ENCODE measurements around the gene TMEM72.

Gene TMEM72

DNA sequence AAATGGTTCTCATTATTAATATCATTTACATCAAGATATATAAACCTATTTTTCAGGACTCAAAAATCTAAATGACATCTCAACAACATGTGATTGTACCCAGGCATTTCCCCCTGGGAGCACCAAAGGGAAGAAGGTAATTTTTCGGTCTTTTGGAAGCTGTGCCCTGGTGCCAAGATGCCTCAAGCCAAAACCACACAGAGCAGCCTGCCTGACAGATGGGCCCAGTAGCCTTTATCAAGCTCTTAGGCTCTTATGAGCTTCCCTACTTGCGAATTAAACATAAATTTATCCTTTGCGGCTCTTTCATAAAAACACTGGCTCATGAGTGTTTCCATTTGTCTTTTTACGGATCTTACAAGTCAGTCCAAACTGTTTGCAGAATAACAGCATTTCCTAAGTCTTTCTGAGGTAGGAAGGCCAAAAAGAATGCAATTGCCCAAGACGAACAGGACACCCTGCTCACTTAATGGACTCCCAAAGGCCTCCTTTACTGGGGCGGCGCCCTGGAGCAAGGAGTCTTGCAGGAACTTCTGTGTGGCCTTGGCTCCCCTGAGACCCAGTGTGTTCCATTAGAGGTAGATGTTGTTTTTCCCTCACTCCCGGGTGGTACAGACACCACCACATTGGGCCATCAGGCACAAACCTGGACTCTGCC is 44.4 kb downstream of the TMEM72 start:
- no peak for DNase-seq (ENCODE audit: low spot score)

DNA sequence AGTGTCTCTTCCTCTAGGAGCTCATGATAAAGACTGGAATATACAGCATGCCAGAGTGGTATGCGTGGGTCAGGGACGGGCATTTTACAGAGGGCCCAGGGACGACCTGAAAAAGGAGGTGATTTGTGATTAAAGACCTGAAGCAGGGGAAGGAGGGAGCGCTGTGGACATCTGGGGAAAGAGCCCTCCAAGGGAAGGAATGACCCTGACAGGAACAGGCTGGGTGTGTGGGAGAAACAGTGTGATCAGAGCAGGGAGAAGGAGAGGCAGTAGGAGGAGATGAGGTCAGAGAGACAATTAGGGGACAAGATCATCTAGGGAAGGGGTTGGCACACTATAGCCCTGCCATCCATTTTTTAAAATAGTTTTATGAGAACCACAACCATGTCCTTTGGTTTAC is 45.1 kb downstream of the TMEM72 start:
- DNase-seq (ENCODE audit: low spot score), result no peak

DNA sequence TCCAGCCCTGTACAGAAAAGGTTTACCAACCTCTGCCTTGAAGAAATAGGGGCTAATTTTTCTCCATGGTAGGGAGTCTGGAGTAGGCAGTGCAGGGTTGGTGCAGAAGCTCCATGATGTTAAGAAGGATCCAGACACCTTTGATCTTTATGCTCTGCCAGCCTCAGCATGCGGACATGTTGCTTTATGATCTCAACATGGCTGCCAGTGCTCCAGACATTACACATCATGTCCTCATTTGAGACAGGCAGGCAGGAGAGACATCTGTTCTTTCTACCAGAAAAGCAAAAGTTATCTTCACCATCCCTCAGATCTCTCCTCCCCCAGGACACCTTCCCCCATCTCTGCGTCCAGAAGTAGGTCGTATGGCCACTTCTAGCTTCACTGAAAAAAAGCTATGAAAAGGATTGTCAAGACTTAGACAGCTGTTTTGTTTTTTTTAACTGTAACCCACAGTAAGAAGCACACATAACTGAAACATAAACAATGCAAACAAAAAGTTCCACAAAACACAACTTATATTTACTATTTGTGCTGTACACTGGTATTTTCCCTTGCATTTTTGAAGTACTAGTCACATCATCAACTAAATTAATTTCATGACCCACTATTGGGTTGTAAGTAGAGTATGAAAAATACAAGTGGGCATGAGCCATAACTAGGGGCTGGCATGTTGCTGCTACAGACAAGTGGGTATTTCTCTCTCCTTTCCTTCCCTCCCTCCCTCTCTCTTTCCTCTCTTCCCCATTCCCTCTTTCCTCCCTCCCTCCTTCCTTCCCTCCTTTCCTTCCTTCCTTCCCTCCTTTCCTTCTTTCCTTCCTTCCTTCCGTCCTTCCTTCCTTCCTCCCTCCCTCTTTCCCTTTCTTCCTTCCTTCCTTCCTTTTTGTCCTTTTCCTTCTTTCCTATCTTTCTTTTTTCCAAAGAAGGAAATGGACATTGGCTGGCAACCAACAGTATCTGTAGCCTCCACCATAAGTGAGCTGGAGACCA is 45.9 kb downstream of the TMEM72 start:
- DNase-seq (ENCODE audit: low spot score), result no peak

DNA sequence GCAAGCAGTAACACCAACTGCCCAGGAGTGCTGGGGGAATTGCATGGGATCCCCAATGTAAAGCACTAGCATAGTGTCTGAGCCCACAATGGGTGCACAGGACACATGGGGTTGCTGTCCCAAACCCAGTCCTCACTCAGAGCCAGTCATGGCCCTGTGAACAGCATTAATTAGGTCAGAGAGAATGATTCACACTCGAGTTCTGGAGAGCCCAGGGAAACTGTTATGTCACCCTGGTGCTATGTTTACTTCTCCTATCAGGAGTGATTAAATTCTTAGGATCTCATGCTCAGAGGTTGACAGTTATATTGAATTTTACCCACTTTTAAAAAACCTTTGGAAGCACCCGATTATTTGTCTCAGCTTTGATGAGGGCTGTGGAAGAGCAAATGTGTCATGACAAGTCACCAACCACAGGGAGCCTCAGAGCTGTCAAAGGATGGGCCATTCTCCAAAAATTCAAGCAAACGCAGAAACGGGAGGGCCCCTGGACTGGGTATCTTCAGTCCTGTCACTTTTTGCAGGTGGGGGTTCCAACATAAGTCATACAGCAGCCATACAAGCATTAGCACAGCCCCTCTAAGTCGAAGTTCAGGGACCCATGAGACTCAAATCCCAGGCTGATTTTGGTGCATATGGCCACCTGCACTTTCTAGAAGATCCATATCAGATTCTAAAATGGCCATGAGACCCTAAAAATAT is 47.2 kb downstream of the TMEM72 start:
- no peak for DNase-seq (ENCODE audit: low spot score)

DNA sequence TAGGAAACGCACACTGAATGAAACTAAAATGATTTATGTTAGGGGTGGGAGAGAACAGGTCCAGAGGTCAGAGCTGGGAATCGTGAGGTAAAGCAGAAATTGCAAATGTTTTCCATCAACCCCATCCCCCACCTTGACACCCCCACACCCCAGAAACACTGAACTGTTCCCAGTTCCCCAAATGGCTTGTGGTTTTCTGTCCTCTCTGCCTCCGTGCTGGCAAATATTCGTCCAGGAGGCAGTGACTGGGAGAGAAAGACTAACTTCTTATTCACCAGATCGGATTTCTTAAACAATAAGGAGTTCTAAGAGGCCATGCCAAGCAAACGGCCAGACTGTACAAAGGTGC is 47.7 kb downstream of the TMEM72 start:
- no peak for DNase-seq (ENCODE audit: low spot score)

DNA sequence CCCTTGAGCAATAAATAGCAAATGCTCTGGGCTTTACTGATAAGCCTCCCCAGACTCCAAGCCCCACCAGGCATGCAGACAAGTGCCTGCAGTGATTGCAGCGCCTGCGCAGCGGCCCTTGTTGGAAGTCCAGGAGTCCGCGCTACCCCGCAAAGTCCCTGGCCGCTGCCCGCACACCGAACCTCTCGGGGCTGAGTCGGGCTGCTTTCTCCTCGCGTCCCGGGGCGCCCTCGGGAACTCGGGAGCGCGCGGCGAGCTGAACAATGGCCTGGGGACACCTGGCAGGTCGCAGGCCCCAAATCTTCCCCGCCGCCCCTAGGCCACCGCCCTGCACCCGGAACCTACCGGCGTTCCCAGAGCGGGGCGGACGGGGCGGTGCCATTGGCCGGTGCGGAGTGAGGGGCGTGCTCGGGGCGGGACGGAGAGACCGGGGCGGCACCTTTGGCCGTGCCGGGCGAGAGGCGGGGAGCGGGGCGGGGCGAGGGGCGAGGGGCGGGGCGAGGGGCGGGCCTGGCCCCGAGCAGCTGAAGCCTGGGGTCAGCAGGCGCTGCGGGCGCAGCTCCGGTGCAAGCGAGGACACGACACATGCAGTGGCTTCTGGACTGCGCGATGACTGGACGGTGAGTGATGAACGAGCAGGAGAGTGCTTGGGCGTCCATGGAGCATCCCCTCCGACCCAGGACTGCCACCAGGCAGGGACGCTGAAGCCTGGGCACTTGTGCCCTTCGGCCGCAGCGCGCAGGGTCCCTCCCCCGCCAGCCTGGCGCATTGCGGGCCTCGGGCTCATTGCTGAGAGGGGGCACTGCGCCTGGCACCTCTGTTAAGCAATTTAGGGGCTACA is 48.3 kb downstream of the TMEM72 start, which contains the start of gene RASSF4:
Gene RASSF4 (plus strand): TSS at position 556 of the 841 bp plus-strand sequence. CDS start 10,401 bp downstream, outside the sequence.
- DNase-seq (ENCODE audit: low spot score), result peak; percentile 99

DNA sequence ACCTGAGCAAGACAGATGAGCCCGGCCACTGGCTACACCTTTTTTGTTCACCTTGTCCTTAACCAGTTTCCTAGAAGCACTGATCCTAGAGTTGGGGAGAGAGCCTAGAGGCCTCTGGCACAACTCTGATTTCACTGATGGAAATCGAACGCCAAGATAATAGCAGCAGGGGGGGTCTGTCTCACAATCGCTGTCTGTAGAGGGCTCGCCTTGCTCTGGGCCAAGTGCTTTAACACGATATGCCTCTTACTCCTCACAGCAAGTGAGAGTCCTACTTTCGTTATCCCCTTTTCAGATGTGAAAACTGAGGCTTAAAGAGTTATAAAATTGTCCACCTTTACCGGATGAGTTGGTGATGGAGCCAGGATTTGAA is 48.9 kb downstream of the TMEM72 start:
- DNase-seq (ENCODE audit: low spot score), result no peak

DNA sequence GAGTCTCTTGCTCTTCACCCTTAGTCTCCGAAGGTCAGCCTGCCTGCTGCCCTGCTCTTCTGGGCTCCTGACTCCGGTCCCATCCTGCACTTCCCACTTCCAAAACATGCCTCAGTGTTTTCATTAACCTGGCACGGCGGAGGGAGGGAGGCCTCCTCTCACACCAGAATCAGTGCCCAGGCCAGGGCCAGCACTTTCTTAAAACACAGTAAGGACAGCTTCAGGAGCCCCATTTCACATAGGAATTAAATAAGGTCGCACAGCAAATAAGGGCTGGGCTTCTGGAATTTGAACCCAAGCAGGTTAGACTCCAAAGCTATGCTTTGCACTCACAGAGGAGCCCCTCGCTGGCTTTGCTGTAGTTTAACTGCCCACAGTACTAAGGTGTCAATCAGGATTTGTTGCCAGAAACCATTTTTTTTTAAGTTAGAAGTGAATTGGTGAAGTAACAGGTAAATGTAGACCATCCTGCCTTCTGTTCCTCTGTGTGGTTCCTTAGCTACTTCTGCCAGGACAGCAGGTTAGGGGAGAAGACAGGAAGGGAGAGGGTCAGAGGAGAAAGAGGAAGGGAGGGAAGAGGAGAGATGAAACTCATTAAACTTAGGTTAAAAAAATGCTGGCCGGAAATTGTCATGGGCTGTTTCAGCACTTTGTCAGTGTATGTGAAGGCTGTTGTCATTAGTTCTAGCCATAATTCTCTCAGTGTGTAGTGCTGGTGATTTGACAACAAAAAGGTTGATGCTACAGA is 49.5 kb downstream of the TMEM72 start:
- no peak for DNase-seq (ENCODE audit: low spot score)

DNA sequence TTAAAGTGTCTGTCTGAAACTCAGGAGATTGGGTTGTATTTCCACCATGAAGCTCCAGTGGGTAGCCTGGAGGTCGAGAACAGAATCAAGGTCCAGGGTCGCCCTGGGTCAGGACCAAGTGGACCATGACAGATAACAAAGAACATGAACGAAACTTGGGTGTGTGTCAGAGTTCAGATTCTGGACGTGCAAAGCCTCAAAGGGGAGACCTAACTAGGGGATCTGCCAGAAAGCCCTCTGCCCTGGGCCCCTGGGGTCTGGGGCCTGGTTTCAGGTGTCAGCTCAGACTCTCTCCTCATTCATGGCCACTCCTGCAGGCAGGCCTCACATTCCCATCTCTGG is 50.1 kb downstream of the TMEM72 start:
- DNase-seq (ENCODE audit: low spot score), result no peak

DNA sequence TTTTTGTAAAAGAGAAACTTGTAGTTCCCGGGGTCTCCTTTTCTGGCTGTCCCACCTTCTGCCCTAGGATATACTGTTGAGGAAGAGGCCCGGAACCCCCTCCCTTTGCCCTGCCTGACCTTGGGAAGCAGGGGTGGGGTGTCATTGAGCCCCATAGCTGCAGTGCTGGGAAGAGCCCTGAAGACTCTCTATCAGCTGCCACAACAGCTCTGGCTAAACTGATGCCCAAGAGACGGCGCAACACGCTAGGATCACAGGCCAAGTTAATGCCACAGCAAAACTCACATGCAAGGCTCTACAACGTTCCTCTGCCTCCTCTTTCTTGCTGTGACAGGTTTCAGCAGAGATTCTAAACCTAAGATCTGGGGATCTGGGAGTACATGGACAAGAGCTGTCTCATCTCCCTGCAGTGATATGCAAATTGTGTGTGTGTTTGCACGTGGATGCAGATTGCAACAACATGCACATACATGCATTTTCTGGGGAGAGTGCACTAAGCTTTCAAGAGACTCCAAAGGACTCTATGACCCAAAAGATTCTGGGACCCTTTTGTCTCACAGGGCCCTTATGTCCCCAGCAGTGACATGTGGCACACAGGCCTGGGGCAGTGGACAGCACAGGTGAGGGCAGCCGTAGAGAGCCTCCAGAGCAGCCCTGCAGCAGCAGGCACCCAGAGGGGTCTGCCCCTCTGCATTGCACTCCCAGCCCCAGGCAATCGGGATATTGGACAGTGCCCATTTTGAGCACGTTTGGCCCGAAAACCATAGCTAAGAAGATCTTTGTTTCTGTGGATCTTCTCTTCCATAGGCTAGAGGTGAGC is 51.0 kb downstream of the TMEM72 start:
- DNase-seq (ENCODE audit: low spot score), result no peak

DNA sequence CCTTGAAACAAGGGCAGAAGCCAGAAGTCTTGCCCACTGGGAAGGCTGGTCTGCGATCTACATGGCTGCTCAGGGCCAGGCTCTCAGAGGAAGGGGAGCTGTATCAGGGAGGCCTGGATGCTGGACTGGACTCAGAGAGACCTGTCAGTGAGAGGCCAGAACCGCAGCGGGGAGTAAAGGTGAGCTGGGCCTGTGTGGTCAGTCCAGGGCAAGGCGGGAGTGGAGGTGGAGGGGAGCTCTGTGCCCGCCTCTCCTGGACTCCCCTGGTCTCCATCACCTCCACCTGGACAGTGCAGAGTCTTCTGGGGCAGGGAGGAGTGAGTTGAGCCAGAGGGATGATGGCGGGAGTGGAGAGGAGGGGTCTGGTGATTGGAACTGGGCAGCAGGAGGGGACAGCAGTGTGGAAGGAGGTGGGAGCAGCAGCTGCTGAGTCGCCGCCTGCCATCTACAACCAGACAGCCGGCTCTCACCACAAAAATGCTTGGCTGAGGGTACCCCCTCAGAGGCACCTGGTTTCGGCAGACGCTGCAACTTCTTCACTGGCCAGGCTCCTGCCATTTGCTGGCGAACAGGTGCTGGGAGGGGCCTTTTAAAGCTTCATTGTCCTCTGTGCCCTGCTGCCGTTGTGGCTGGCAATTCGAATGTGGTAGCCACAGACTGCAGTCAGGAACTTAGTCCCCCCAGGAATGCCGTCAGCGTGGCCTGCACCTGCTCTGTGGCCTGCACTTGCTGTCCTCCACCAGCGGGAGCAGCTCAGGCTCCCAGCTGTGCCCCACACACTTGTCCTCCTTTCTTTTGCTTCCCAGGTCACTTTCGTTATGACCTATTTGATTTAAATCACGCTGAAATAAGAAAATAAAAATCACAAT is 52.0 kb downstream of the TMEM72 start:
- no peak for DNase-seq (ENCODE audit: low spot score)

DNA sequence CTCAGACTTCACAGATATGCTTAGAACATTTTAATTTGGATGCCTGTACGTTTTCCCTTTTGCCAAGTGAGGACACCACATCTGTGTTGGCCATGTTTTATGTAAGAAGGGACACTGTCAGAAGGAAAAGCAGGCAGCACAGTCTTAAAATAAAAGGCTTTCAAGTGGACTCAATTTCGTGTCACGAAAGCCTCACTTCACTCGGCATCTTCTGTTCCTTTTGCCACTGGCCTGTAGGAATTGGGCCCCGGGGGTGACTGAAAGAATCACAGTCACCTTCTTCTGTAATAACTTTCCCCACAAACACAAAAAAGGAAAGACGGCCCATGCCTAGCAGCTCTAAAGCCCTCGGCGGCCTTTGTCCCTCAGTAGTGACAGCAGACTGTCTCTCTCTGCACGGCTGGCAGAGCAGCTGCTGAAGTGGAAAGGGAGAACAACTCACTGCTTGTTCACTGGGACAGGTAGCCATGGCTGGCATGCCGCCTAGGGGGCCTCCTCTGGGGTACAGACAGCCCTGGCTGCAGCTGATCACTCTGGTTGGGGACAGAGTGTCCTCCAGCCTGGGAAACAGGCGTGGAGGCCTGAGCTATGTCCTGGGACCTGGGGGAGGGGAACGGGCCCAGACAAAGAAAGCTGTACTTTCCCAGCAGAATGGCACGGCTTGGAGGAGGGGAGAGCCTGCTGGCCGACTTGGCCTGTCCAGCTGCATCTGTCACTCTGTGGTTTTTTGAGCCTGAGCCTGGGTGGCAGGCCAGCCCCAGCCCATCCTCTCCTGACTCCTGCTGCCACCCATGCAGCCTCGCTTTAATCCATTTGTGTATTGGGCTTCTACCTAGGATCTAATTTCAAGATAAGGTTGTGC is 52.9 kb downstream of the TMEM72 start:
- no peak for DNase-seq (ENCODE audit: low spot score)

DNA sequence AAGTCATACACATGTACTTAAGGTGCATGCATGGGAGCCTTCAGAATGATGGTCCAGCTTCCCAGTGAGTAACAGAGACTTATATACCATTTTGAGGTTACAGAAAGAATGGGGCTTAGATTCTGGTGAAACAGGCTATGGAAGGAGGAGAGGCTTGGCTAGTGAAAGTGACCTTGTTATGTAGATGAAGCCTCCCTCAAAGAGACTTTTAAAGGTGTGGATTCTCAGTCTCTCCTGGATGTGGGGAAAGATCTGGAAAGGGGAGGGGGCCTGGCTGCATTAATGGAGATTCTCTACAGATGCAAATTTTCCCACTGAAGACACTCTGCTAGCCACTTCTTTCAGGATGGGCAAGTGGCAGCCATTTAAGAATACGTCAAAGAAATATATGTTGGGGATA is 54.0 kb downstream of the TMEM72 start:
- no peak for DNase-seq (ENCODE audit: low spot score)

DNA sequence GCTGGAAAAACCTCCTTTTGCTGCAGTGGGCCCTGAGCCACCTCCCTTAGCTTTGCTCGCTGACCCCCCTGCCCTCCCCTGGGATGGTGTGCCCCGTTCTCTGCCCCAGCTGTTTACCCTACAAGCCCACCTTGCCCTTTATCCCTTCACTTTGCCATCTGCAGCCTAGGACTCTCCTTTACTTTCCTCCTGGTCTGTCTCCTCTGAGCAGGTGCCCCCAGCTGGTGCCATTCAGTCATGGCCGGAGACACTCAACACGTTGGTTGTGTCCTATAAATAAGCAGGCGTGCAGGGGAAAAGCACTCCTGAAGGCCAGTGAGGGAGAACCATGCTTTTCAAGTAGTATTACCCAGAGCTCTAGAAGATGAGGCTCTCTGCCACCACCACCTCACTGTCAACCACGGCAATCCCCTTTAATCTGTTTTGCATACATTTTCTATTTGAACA is 54.5 kb downstream of the TMEM72 start:
- no peak for DNase-seq (ENCODE audit: low spot score)

DNA sequence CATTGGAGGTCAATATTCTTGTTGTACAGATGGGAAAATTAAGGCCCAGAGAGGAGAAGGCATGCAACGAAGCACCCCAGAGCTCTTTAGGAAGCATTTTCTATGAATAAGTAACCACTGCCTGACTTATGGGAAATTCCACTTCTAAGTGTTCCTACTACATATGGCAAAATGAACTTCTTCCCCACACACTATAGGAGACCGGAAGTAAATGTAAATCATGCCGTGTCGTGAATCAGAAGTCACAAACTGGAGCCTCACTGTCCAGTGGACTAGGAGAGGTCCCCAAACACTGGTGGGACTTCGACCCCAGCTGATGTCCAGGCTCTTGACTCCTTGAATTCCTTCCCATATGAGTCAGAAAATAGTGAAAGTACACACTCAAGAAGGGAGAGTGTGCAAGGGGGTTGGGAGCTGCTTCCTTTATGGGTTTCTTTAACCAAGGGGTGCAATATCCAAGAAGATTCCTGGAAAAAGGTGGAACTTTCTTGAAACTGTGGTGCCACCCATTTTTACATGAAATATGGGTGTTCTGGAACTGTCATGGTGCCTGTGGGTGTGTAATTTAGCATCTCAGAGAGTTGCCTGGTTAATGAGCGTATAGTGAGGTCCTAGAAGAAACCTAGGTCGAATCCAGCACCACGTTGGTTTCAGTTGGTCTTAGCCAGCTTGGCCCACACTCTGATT is 55.1 kb downstream of the TMEM72 start:
- DNase-seq (ENCODE audit: low spot score), result no peak

DNA sequence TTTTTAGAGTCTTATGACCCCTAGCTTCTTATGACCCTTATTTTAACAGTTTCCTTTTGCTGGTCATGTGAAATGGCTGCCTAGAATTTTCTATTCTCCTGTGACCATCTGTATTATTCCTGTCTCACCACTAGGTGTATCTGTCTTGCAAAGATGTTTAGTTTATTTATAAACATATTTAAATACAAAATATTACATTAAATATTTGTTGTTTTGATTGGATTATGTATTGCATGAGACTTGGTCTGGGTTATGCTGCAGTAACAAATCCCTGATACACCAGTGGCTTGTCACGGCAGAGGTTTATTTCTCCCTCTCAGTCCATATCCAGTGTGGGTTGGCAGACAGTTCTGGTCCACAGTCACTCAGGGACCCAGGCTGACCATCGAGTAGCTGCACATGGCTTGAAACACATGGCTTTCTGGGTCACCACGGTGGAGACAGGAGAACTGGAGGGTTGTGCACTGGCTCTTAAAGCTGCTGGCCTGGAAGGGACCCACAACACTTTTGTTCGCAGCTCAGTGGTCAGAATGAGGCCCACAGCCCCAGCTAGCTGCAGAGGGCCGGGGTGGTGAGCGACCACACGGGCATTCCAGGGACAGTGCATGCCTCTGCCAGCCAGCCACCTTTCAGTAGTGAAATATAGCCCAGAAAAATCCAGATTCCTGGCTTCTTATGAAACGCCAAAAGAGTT is 55.8 kb downstream of the TMEM72 start:
- no peak for DNase-seq (ENCODE audit: low spot score)

DNA sequence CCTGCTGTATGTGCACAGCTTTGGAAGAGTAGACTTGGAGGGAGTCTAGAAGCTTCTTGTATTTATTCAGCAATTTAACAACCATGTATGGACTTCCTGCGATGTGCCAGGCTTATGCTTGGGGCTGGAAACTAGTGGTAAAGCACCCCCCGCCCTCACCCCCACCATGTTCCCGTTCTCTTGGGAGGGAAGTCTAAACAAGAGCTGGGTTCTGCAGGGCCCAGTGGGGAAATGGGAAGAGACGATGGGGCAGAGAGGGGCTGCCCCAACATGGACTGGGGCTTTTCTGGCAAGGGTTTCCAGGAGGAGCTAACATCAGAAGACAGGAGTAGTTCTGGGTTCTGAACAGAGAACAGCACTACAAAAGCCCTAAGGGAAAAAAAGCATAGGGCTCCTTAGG is 56.5 kb downstream of the TMEM72 start:
- DNase-seq (ENCODE audit: low spot score), result no peak
